ENCODE results near the gene C12orf43.

The C12orf43 gene

GRCh38 chr12:121026274-121027045 lies 10.2 kb upstream of the C12orf43 start:
- no peak overlapping the region for H2BK15ac ChIP-seq (ENCODE audit: low read length)
- no peak for DNase-seq (ENCODE audit: low spot score)
- H3K14ac ChIP-seq (ENCODE audit: low read length), result no peak overlapping the region
- H3K36me3 ChIP-seq (replicated peaks in 1 of 2; ENCODE audit: control insufficient read depth in 2 of 2, insufficient read depth in 2 of 2, low read length in 2 of 2), result no peaks in the 10 kb centered on the region
- no peak overlapping the region for H4K91ac ChIP-seq (ENCODE audit: low read depth, low read length, poor library complexity)
- no peak overlapping the region for H2BK12ac ChIP-seq (ENCODE audit: low read length)
- H3K9me3 ChIP-seq (replicated peaks in 1 of 2; ENCODE audit: control insufficient read depth in 2 of 2, insufficient read depth in 1 of 2, low read depth in 1 of 2, low read length in 2 of 2), result no peaks in the 10 kb centered on the region
- no CpG with 5 or more reads among the region's 10 CpGs for WGBS, 2 donors (ENCODE audit: extremely low coverage in 2 of 2, insufficient read length in 2 of 2, insufficient replicate concordance in 1 of 2)
- H3K18ac ChIP-seq (ENCODE audit: low read length), result no peak overlapping the region
- no peak overlapping the region for H2BK5ac ChIP-seq (ENCODE audit: low read length)
- H2BK120ac ChIP-seq (ENCODE audit: low read depth, low read length), result no peak overlapping the region
- no peak overlapping the region for H3K4me2 ChIP-seq (ENCODE audit: insufficient read depth, low read length, poor library complexity, severe bottlenecking)
- peaks cover 0 to 9% (median 0%) of the 10 kb centered on the region in 3 experiments for H3K27me3 ChIP-seq (ENCODE audit: control insufficient read depth in 3 of 3, insufficient read depth in 3 of 3, low read depth in 1 of 3, low read length in 3 of 3)
- H3K4me1 ChIP-seq (ENCODE audit: control insufficient read depth in 2 of 2, insufficient read depth in 1 of 2, low read depth in 1 of 2, low read length in 2 of 2), result no peaks in the 10 kb centered on the region
- H2AK5ac ChIP-seq (ENCODE audit: low read depth, low read length), result no peak overlapping the region
- H3K9ac ChIP-seq (ENCODE audit: low read depth, low read length, poor library complexity), result no peak overlapping the region
- no peak overlapping the region for H3K27ac ChIP-seq (replicated peaks; ENCODE audit: low read length)
- no peak overlapping the region for H4K8ac ChIP-seq (ENCODE audit: low read depth, low read length)
- no peaks in the 10 kb centered on the region for H3K79me1 ChIP-seq (ENCODE audit: low read depth, low read length)
- H3K23ac ChIP-seq (ENCODE audit: low read depth, low read length, poor library complexity), result no peak overlapping the region
- no peak overlapping the region for H2AFZ ChIP-seq (ENCODE audit: low read length)
- no peak overlapping the region for H3K4ac ChIP-seq (ENCODE audit: low read length)
- no peak overlapping the region for H3K4me3 ChIP-seq (ENCODE audit: low read length in 2 of 2)

GRCh38 chr12:121025442-121026226 lies 9.3 kb upstream of the C12orf43 start:
- Histone ChIP-seq H3K79me1 (ENCODE audit: low read depth, low read length) (no peaks in the 10 kb centered on the region), H2BK12ac (ENCODE audit: low read length) (no peak overlapping the region), H3K27me3 (ENCODE audit: control insufficient read depth in 3 of 3, insufficient read depth in 3 of 3, low read depth in 1 of 3, low read length in 3 of 3) (peaks cover 0 to 9% (median 0%) of the 10 kb centered on the region in 3 experiments), H3K4me2 (ENCODE audit: insufficient read depth, low read length, poor library complexity, severe bottlenecking) (no peak overlapping the region), H4K91ac (ENCODE audit: low read depth, low read length, poor library complexity) (no peak overlapping the region), H2AK5ac (ENCODE audit: low read depth, low read length) (no peak overlapping the region), H3K9me3 (replicated peaks in 1 of 2; ENCODE audit: control insufficient read depth in 2 of 2, insufficient read depth in 1 of 2, low read depth in 1 of 2, low read length in 2 of 2) (no peaks in the 10 kb centered on the region), H4K8ac (ENCODE audit: low read depth, low read length) (no peak overlapping the region), H2BK5ac (ENCODE audit: low read length) (no peak overlapping the region), H3K14ac (ENCODE audit: low read length) (no peak overlapping the region), H3K4ac (ENCODE audit: low read length) (no peak overlapping the region), H3K4me1 (ENCODE audit: control insufficient read depth in 2 of 2, insufficient read depth in 1 of 2, low read depth in 1 of 2, low read length in 2 of 2) (no peaks in the 10 kb centered on the region), H3K18ac (ENCODE audit: low read length) (no peak overlapping the region), H2BK120ac (ENCODE audit: low read depth, low read length) (no peak overlapping the region), H2BK15ac (ENCODE audit: low read length) (no peak overlapping the region), H3K9ac (ENCODE audit: low read depth, low read length, poor library complexity) (no peak overlapping the region), H3K4me3 (ENCODE audit: low read length in 2 of 2) (no peak overlapping the region), H3K36me3 (replicated peaks in 1 of 2; ENCODE audit: control insufficient read depth in 2 of 2, insufficient read depth in 2 of 2, low read length in 2 of 2) (no peaks in the 10 kb centered on the region), H3K27ac (replicated peaks; ENCODE audit: low read length) (no peak overlapping the region), H3K23ac (ENCODE audit: low read depth, low read length, poor library complexity) (no peak overlapping the region), H2AFZ (ENCODE audit: low read length) (no peak overlapping the region)
- no CpG with 5 or more reads among the region's 11 CpGs for WGBS, 2 donors (ENCODE audit: extremely low coverage in 2 of 2, insufficient read length in 2 of 2, insufficient replicate concordance in 1 of 2)
- DNase-seq (ENCODE audit: low spot score), result no peak

DNA sequence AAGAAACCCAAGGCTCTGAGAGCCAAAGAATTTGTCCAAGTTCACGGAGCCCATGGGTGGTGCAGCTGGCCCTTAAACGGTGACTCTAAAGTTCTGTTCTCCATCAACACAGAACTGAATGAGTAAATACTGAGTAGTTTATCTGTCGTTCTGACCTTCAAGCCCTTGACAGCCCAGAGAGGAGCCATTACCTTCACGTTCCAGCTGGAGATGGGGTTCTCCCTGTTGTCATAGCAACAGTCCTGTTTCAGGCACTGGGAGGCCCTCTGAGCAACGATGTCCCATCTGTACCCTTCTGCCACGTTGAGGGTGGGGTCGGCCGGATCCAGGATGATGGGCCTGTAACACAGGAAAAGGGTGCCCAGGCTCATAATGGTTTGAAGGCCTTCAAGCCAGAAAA lies 7.5 kb upstream of the C12orf43 start:
- Histone ChIP-seq H3K23ac (ENCODE audit: low read depth, low read length, poor library complexity) (no peak overlapping the region), H3K27ac (replicated peaks; ENCODE audit: low read length) (no peak overlapping the region), H3K9ac (ENCODE audit: low read depth, low read length, poor library complexity) (no peak overlapping the region), H3K4ac (ENCODE audit: low read length) (no peak overlapping the region), H2AK5ac (ENCODE audit: low read depth, low read length) (no peak overlapping the region), H2BK120ac (ENCODE audit: low read depth, low read length) (no peak overlapping the region), H3K4me3 (ENCODE audit: low read length in 2 of 2) (no peak overlapping the region), H3K14ac (ENCODE audit: low read length) (no peak overlapping the region), H3K9me3 (replicated peaks in 1 of 2; ENCODE audit: control insufficient read depth in 2 of 2, insufficient read depth in 1 of 2, low read depth in 1 of 2, low read length in 2 of 2) (no peaks in the 10 kb centered on the region), H3K27me3 (ENCODE audit: control insufficient read depth in 3 of 3, insufficient read depth in 3 of 3, low read depth in 1 of 3, low read length in 3 of 3) (peaks cover 0 to 13% (median 0%) of the 10 kb centered on the region in 3 experiments), H4K91ac (ENCODE audit: low read depth, low read length, poor library complexity) (no peak overlapping the region), H2BK12ac (ENCODE audit: low read length) (no peak overlapping the region), H3K18ac (ENCODE audit: low read length) (no peak overlapping the region), H2BK5ac (ENCODE audit: low read length) (no peak overlapping the region), H3K79me1 (ENCODE audit: low read depth, low read length) (no peaks in the 10 kb centered on the region), H3K36me3 (replicated peaks in 1 of 2; ENCODE audit: control insufficient read depth in 2 of 2, insufficient read depth in 2 of 2, low read length in 2 of 2) (no peaks in the 10 kb centered on the region), H3K4me2 (ENCODE audit: insufficient read depth, low read length, poor library complexity, severe bottlenecking) (no peak overlapping the region), H2AFZ (ENCODE audit: low read length) (no peak overlapping the region), H4K8ac (ENCODE audit: low read depth, low read length) (no peak overlapping the region), H3K4me1 (ENCODE audit: control insufficient read depth in 2 of 2, insufficient read depth in 1 of 2, low read depth in 1 of 2, low read length in 2 of 2) (no peaks in the 10 kb centered on the region), H2BK15ac (ENCODE audit: low read length) (no peak overlapping the region)
- WGBS, 2 donors (ENCODE audit: extremely low coverage in 2 of 2, insufficient read length in 2 of 2, insufficient replicate concordance in 1 of 2), result no CpG with 5 or more reads among the region's 8 CpGs
- DNase-seq (ENCODE audit: low spot score), result no peak

- H3K18ac ChIP-seq (ENCODE audit: low read length), result no peak overlapping the region
- H3K27me3 ChIP-seq (ENCODE audit: control insufficient read depth in 3 of 3, insufficient read depth in 3 of 3, low read depth in 1 of 3, low read length in 3 of 3), result peaks cover 0 to 13% (median 0%) of the 10 kb centered on the region in 3 experiments
- H3K36me3 ChIP-seq (replicated peaks in 1 of 2; ENCODE audit: control insufficient read depth in 2 of 2, insufficient read depth in 2 of 2, low read length in 2 of 2), result no peaks in the 10 kb centered on the region
- WGBS, 2 donors (ENCODE audit: extremely low coverage in 2 of 2, insufficient read length in 2 of 2, insufficient replicate concordance in 1 of 2), result no CpG with 5 or more reads among the region's 2 CpGs
- no peak overlapping the region for H4K8ac ChIP-seq (ENCODE audit: low read depth, low read length)
- no peak overlapping the region for H3K27ac ChIP-seq (replicated peaks; ENCODE audit: low read length)
- no peak overlapping the region for H2BK12ac ChIP-seq (ENCODE audit: low read length)
- H3K79me1 ChIP-seq (ENCODE audit: low read depth, low read length), result no peaks in the 10 kb centered on the region
- no peak overlapping the region for H2BK5ac ChIP-seq (ENCODE audit: low read length)
- no peak overlapping the region for H2AK5ac ChIP-seq (ENCODE audit: low read depth, low read length)
- no peak overlapping the region for H2BK15ac ChIP-seq (ENCODE audit: low read length)
- H3K23ac ChIP-seq (ENCODE audit: low read depth, low read length, poor library complexity), result no peak overlapping the region
- H3K4me1 ChIP-seq (ENCODE audit: control insufficient read depth in 2 of 2, insufficient read depth in 1 of 2, low read depth in 1 of 2, low read length in 2 of 2), result no peaks in the 10 kb centered on the region
- H2BK120ac ChIP-seq (ENCODE audit: low read depth, low read length), result no peak overlapping the region
- H3K4ac ChIP-seq (ENCODE audit: low read length), result no peak overlapping the region
- H3K9ac ChIP-seq (ENCODE audit: low read depth, low read length, poor library complexity), result no peak overlapping the region
- H3K9me3 ChIP-seq (replicated peaks in 1 of 2; ENCODE audit: control insufficient read depth in 2 of 2, insufficient read depth in 1 of 2, low read depth in 1 of 2, low read length in 2 of 2), result no peaks in the 10 kb centered on the region
- no peak overlapping the region for H3K4me2 ChIP-seq (ENCODE audit: insufficient read depth, low read length, poor library complexity, severe bottlenecking)
- no peak overlapping the region for H3K14ac ChIP-seq (ENCODE audit: low read length)
- no peak overlapping the region for H3K4me3 ChIP-seq (ENCODE audit: low read length in 2 of 2)
- no peak overlapping the region for H2AFZ ChIP-seq (ENCODE audit: low read length)
- no peak overlapping the region for H4K91ac ChIP-seq (ENCODE audit: low read depth, low read length, poor library complexity)
- DNase-seq (ENCODE audit: low spot score), result no peak
Measured at GRCh38 chr12:121022713-121023112, 6.4 kb upstream of the C12orf43 start.
